IMR-90 (cell line): ENCODE data around the gene RECK. TPM values are rescaled to one million over a fixed set of nuclear protein-coding genes. Genes with fewer than 3 reads are reported as not detected.
A peak's percentile ranks its signal among the peaks of the same experiment; 100 is the strongest.

ENCODE experiments used
- ATAC-seq: fragments of 200-7000 bp; cut with Tn5 transposase; 2 replicates; pipeline ENCODE4 v1.9.1; 2020; ENCODE audit warnings: low read depth, mild to moderate bottlenecking, moderate library complexity
- BruUV-seq: library from RNA; stranded (reverse); fragments of 400-500 nt; replicated peaks from 2 replicates; lab custom pipeline; 2021; lab: Mats Ljungman, UMichigan
- CTCF ChIA-PET: fragments of 300-600 bp; formaldehyde crosslinking; extraction: SDS; loops from one replicate; lab custom pipeline; 2021; ENCODE audit warnings: antibody characterized with exemption; lab: Yijun Ruan, JAX
- POLR2A ChIA-PET: fragments of 300-600 bp; sonication (Branson Sonifier 250); formaldehyde crosslinking; loops from one replicate; lab custom pipeline; 2022; ENCODE audit warnings: antibody characterized with exemption; ENCODE audit not compliant: unreplicated experiment; lab: Charles Lee
- DNase-seq: peaks from one replicate; pipeline ENCODE4 v3.0.0; 2013
- H2AFZ ChIP-seq: replicated peaks from 2 replicates; pipeline ENCODE3; 2013; ENCODE audit warnings: low read length, mild to moderate bottlenecking; ENCODE audit not compliant: poor library complexity
- H2AK5ac ChIP-seq: 2 replicates; pipeline ENCODE4 v1.6.1; 2013; ENCODE audit warnings: low read depth, low read length, inconsistent platforms
- H2AK9ac ChIP-seq: replicated peaks from 2 replicates; pipeline ENCODE3; 2013; ENCODE audit warnings: mild to moderate bottlenecking, low read depth, low read length, moderate library complexity; ENCODE audit not compliant: poor library complexity
- H2BK120ac ChIP-seq: 2 replicates; pipeline ENCODE4 v1.6.1; 2013; ENCODE audit warnings: low read depth, low read length, inconsistent platforms
- H2BK15ac ChIP-seq: 3 replicates; pipeline ENCODE4 v1.6.1; 2013; ENCODE audit warnings: low read depth, low read length, inconsistent platforms
- H2BK20ac ChIP-seq: 2 replicates; pipeline ENCODE4 v1.6.1; 2013; ENCODE audit warnings: low read depth, mild to moderate bottlenecking, inconsistent platforms, low read length, moderate library complexity
- H2BK5ac ChIP-seq: 2 replicates; pipeline ENCODE4 v1.6.1; 2013; ENCODE audit warnings: mild to moderate bottlenecking, low read depth, low read length, inconsistent platforms; ENCODE audit not compliant: poor library complexity, severe bottlenecking
- H3K14ac ChIP-seq: replicated peaks from 2 replicates; pipeline ENCODE4 v1.6.1; 2013; ENCODE audit warnings: low read depth, low read length, inconsistent platforms
- H3K18ac ChIP-seq: 2 replicates; pipeline ENCODE4 v1.6.1; 2013; ENCODE audit warnings: low read depth, low read length, control low read depth
- H3K23ac ChIP-seq: 2 replicates; pipeline ENCODE4 v1.6.1; 2013; ENCODE audit warnings: low read depth, low read length, inconsistent platforms
- H3K27ac ChIP-seq: 2 replicates; pipeline ENCODE4 v1.5.1; 2013; ENCODE audit warnings: mild to moderate bottlenecking, control low read depth, low read length; ENCODE audit not compliant: insufficient read depth
- H3K27me3 ChIP-seq: 2 replicates; pipeline ENCODE4 v1.6.1; 2013; ENCODE audit warnings: low read length; ENCODE audit not compliant: control insufficient read depth, insufficient read depth
- H3K36me3 ChIP-seq: 2 replicates; pipeline ENCODE4 v1.6.1; 2013; ENCODE audit warnings: low read length, mixed read lengths; ENCODE audit not compliant: control insufficient read depth, insufficient read depth
- H3K4ac ChIP-seq: 2 replicates; pipeline ENCODE4 v1.6.1; 2013; ENCODE audit warnings: low read depth, low read length, inconsistent platforms
- H3K4me1 ChIP-seq: 2 replicates; pipeline ENCODE4 v1.6.1; 2013; ENCODE audit warnings: low read length, mixed read lengths; ENCODE audit not compliant: control insufficient read depth, insufficient read depth
- H3K4me2 ChIP-seq: 2 replicates; pipeline ENCODE4 v1.6.1; 2013; ENCODE audit warnings: low read depth, mild to moderate bottlenecking, control low read depth, low read length, moderate library complexity
- H3K4me3 ChIP-seq: 2 replicates; pipeline ENCODE4 v1.5.1; 2013; ENCODE audit warnings: low read depth, mild to moderate bottlenecking, control low read depth, low read length, moderate library complexity; ENCODE audit not compliant: insufficient read depth
- H3K56ac ChIP-seq: 2 replicates; pipeline ENCODE4 v1.6.1; 2013; ENCODE audit warnings: low read length, inconsistent platforms; ENCODE audit not compliant: insufficient read depth; ENCODE audit errors: extremely low read depth
- H3K79me1 ChIP-seq, 2 experiments: 2 replicates each; pipeline ENCODE4 v1.6.1; 2013; ENCODE audit warnings: low read length in 2 of 2, inconsistent platforms in 1 of 2, low read depth in 1 of 2
- H3K9ac ChIP-seq: 2 replicates; pipeline ENCODE4 v1.6.1; 2013; ENCODE audit warnings: low read depth, low read length, control low read depth
- H3K9me1 ChIP-seq: 2 replicates; pipeline ENCODE4 v1.6.1; 2013; ENCODE audit warnings: low read length, inconsistent platforms; ENCODE audit not compliant: insufficient read depth
- H3K9me3 ChIP-seq: 2 replicates; pipeline ENCODE4 v1.6.1; 2013; ENCODE audit warnings: low read length; ENCODE audit not compliant: control insufficient read depth, insufficient read depth
- H4K20me1 ChIP-seq: 2 replicates; pipeline ENCODE4 v1.6.1; 2013; ENCODE audit warnings: low read length, inconsistent platforms; ENCODE audit not compliant: insufficient read depth
- H4K5ac ChIP-seq: 2 replicates; pipeline ENCODE4 v1.6.1; 2013; ENCODE audit warnings: mild to moderate bottlenecking, low read depth, low read length, control low read depth
- H4K8ac ChIP-seq, 2 experiments: 2 replicates each; pipeline ENCODE4 v1.6.1; 2013; ENCODE audit warnings: low read depth in 2 of 2, low read length in 2 of 2, control low read depth in 1 of 2, inconsistent platforms in 1 of 2
- H4K91ac ChIP-seq: 2 replicates; pipeline ENCODE4 v1.6.1; 2013; ENCODE audit warnings: low read depth, low read length, inconsistent platforms; ENCODE audit not compliant: insufficient read depth
- POLR2A ChIP-seq: IDR thresholded peaks from 2 replicates; pipeline ENCODE4 v1.6.1; 2012; ENCODE audit warnings: mild to moderate bottlenecking, low read depth, low read length
- WGBS, 2 experiments: methylation state at CpG; one replicate each; pipeline versions ENCODE4 v1.1.5 to v1.1.7; 2013; ENCODE audit warnings: missing lambda C conversion rate in 2 of 2; ENCODE audit not compliant: insufficient read length in 1 of 2; ENCODE audit errors: extremely low coverage in 2 of 2; 5-methylcytosine and 5-hydroxymethylcytosine counted together
- dilution Hi-C: fragments of 300-500 bp; cut with HindIII; formaldehyde crosslinking; loops from one replicate; pipeline ENCODE4 v1.14.3; 2018; ENCODE audit warnings: low sequenced_read_pairs; ENCODE audit not compliant: unreplicated experiment
- in situ Hi-C: fragments of 300-500 bp; cut with MboI; formaldehyde crosslinking; loops from 3 replicates; pipeline ENCODE4 v1.14.3; 2019; ENCODE audit warnings: low sequenced_read_pairs, inconsistent platforms, mixed read lengths
- intact Hi-C: fragments of 100-400 bp; cut with micrococcal nuclease; formaldehyde crosslinking; loops from 2 replicates; pipeline ENCODE4 v1.10.0; 2022
- polyA plus RNA-seq, 3 experiments: library from polyadenylated mRNA; depleted of rRNA; stranded (reverse); fragments of >200 nt; gene quantifications; 2 replicates each; pipeline ENCODE4 v1.2.3, GENCODE V29; 2012; ENCODE audit warnings: low replicate concordance in 1 of 3
- total RNA-seq: library from RNA; depleted of rRNA; stranded (reverse); fragments of >200 nt; gene quantifications from 2 replicates; pipeline ENCODE4 v1.2.3, GENCODE V29; 2012

RECK gene
- total and polyA plus RNA-seq, 2 of the 4 experiments (the other 2 are of a cell fraction) = 23.5 to 44.0 TPM

GRCh38 chr9:36164989-36165388 lies 128.3 kb downstream of the RECK start:
- Histone ChIP-seq H4K5ac (peak overlapping the region; percentile 50; the same call in 1 of the 2 replicates), H2BK15ac (no peak overlapping the region), H2AK9ac (peak overlapping the region; percentile 80), H3K36me3 (peaks cover 5% of the 10 kb centered on the region), H4K20me1 (no peaks in the 10 kb centered on the region), H3K4me3 (no peak overlapping the region), H3K23ac (peak overlapping the region; percentile 41; the same call in 1 of the 2 replicates), H2BK20ac (peak overlapping the region; percentile 7), H3K9ac (no peak overlapping the region), H3K27ac (no peak overlapping the region), H3K27me3 (no peaks in the 10 kb centered on the region), H3K79me1 (peaks cover 0 to 15% of the 10 kb centered on the region in 2 experiments; a peak in 2 of 4 replicates), H3K18ac (peak overlapping the region; percentile 55; the same call in 1 of the 2 replicates), H3K14ac (peak overlapping the region; percentile 35; the same call in 1 of the 2 replicates), H3K9me1 (peaks cover 28% of the 10 kb centered on the region), H4K91ac (peak overlapping the region; percentile 58), H2AK5ac (peak overlapping the region; percentile 18), H2BK120ac (peak overlapping the region; percentile 89), H3K9me3 (no peaks in the 10 kb centered on the region), H2BK5ac (no peak overlapping the region), H3K4me2 (no peak overlapping the region), H3K56ac (no peak overlapping the region), H3K4ac (peak overlapping the region; percentile 79), H3K4me1 (peaks cover 31% of the 10 kb centered on the region), H2AFZ (no peak overlapping the region), H4K8ac (peak overlapping the region in 1 of 2 experiments; percentile 53; a peak in 1 of 4 replicates)
- 100% methylated on average over 1 of the region's 3 CpGs; no CpG with 5 or more reads in 1 of the 2 experiments for WGBS, 2 experiments
- DNase-seq (no peak), ATAC-seq (no peak)
- dilution Hi-C loops = no loop called here
- no TSS peak for BruUV-seq
- POLR2A ChIA-PET = no interaction called here
- intact Hi-C loops = no loop called here
- CTCF ChIA-PET = interaction anchor here (1.5 kb wide), 1 partner anchor 16 kb away, joined by 3 read pairs; no protein-coding TSS in a partner anchor
- TF ChIP-seq POLR2A = no peak
- in situ Hi-C loops = no loop called here
